ENCODE results near the gene NUDT13.
"Not testable (repeated sequence)": the region's sequence is repeated elsewhere in the genome, so short reads cannot be mapped to it uniquely, and the experiment has no call there.

NUDT13 gene

GRCh38 chr10:73099141-73099540 is 11.1 kb upstream of the NUDT13 start:
- DNase-seq: no peak

DNA sequence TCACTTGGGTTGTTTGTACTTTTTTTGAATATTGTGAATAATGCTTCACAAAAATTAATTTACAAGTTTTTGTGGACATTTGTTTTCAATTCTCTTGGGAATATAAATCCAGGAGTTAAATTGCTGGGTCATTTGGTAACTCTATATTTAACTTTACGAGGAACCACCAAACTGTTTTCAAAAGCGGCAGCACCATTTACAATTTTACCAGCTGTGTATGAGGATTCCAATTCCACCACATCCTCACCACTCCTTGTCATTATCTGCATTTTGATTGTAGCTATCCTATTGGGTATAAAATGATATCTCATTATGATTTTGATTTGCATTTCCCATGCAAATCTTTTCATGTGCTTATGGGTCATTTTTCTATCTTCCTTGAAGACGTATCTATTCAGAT is 4.0 kb upstream of the NUDT13 start:
- no peak for DNase-seq

GRCh38 chr10:73109248-73109652 is 1.0 kb upstream of the NUDT13 start:
- DNase-seq: not testable (repeated sequence)

DNA sequence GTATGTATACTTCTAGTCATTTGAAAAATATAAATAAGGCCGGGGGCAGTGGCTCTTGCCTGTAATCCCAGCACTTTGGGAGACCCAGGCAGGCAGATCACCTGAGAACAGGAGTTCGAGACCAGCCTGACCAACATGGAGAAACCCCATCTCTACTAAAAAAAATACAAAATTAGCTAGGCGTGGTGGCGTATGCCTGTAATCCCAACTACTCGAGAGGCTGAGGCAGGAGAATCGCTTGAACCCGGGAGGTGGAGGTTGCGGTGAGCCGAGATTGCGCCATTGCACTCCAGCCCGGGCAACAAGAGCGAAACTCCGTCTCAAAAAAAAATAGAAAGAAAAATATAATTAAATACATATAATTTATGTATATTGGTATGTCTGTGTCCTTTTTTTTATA is 1.8 kb downstream of the NUDT13 start:
- DNase-seq: not testable (repeated sequence)

- peak; percentile 38 for DNase-seq
Observed at GRCh38 chr10:73113551-73113950, 3.3 kb downstream of the NUDT13 start.

DNA sequence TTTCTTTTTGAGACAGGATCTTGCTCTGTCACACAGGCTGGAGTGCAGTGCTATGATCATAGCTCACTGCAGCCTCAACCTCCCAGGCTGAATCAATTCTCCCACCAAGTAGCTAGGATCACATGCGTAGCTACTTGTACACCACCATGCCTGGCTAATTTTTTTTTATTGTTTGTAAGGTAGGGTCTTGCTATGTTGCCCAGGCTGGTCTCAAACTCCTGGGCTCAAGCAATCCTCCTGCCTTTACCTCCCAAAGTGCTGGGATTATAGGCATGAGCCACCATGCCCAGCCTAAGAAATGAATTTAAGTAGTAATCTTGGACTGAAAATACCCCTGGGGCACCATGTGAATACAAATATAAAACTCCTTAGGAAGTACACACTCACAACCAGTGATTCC is 5.8 kb downstream of the NUDT13 start:
- no peak for DNase-seq

DNA sequence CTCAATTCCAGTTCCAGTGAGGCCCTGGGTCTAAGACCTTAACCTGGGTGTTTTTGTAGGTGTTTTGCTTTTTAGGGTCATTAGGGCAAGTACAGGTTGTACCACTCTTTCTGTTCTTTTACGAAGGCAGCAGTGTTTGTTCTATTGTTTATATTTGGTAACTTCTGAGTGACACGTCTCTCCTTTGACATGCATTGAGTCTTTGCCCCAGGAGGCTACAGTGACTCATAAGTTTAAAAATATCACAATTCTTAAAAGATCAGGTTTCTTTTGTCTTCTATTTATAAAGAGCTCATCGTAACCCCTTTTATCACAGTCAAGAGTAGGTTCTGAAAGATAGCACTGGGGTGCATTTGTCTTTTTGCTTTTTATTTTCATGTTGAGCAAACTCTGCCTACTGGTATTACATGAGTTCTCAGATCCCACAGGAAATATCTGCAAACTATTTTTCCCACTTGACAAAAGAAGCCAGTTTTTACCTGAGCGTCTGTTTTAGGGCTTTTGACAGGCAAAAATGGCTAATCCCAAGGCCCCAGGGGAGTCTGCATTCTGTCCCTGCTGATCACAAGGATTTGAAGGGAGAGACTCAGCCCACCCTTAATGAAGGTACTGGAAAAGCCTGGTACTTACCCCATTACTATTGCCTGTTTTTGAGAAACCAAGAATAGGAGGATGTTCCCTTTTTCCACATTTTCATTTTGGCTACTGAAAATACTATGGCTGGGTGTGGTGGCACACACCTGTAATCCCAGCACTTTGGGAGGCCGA is 7.9 kb downstream of the NUDT13 start:
- DNase-seq: peak; percentile 45

- DNase-seq: no peak
Observed at GRCh38 chr10:73119457-73119856, 9.2 kb downstream of the NUDT13 start.

DNA sequence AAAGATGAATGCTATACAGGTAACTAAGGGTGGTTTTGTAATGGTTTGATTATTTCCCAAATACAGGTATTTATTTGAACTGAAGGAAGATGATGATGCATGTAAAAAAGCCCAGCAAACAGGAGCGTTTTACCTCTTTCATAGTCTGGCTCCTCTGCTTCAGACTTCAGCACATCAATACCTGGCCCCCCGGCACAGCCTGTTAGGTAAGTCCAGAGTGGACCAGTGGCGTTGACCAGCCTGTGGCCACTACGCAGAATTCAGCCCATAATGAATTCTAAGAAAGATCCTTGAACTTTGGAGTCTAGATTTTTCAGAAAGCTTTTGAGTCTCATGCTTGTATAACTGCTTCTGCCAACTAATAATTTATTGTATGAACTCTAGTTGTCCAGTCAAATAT is 9.7 kb downstream of the NUDT13 start:
- DNase-seq: no peak

DNA sequence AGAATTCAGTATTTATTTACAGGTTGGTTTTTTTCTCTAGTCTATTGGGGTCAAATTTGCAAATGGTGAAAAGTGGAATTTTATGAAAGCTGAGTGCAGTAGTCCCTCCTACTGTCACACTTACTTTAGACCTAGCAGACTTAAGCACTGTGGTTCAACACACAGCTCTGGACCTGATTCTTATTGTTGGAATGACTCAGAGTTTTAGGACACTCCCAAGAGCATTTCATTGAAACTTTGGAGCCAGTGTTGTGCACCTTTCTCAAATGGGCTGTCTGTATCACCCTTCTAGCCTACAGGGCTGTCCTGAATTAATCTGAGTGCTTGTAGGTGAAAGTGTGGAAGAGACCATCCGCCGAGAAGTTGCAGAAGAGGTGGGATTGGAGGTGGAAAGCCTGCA is 16.1 kb downstream of the NUDT13 start:
- no peak for DNase-seq

DNA sequence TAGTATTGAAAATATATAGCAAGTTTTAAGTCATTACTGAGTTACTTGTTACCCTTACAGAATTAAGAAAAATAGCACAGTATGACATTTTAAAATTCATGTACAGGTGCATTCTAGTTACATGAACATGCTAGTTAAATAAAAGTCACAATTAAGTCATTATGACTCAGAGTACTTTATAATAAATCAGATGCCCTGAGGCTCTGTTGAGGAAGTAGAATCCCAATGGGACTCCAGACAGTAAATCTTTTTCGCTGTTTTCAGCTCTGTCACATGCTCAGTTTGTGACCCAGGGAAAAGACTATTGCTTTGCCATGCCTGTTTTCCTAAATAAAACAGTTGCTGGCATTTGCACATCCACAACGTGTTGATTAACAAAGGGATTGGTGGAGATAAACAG is 21.0 kb downstream of the NUDT13 start:
- no peak for DNase-seq

DNA sequence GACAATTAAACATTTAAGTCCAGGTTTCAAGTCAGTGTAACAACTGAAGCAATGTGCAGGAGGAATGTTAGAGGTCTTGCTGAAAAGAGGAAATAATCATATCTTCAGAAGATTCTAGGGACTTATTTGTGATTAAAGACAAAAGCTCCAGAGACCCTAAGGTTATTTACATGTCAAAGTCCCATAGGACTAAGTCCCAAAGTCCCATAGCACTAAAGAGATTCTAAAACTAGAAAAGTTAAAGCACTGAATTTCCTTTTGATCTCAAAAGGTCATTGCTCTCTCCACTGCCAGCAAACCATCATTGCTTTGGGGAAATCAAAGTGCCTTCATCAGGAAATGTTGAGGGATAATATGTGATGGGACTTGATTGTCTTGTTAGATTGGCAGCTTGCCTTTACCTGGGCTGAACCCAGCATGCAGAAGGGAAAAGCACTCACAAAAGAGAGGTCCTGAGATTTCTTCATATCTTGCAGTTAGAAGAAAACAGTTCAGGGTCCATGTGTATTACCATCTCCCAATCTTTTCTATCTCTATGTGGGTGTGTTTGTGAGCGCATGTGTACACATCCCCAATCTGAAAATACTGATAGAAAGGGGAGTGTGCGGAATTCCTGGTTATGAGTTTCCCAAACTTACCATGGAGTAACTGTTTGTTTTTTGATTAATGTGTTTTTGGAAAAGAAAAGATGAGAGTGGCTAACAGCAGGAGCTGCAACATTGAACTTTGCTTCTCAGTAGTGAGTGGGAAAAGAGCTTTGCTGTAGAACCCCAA is 21.8 kb downstream of the NUDT13 start:
- DNase-seq: no peak

GRCh38 chr10:73134727-73135126 is 24.5 kb downstream of the NUDT13 start:
- no peak for DNase-seq

- DNase-seq: no peak
Observed at GRCh38 chr10:73136627-73137026, 26.4 kb downstream of the NUDT13 start.

DNA sequence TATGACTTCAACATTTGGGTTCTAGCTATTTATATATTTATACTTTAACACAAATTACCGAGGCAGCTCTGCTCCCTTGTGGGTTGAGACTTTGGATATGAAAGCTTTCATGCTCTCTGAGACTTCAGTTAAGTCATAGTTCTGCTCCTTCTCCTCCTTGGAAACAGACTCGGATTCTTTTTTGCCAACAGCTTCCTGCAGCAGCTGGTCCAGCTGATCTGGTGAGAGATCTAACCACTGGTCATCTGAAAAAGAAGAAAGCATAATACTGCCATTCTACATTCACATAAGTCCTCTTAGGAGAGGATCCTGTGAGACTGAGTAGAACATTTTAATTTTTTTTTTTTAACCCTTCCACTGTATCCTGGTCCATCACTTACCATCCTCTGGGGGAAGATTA is 29.0 kb downstream of the NUDT13 start:
- DNase-seq: no peak

- no peak for DNase-seq
Observed at GRCh38 chr10:73141603-73142002, 31.3 kb downstream of the NUDT13 start.

- not testable (repeated sequence) for DNase-seq
Observed at GRCh38 chr10:73150633-73151413, 40.6 kb downstream of the NUDT13 start.

DNA sequence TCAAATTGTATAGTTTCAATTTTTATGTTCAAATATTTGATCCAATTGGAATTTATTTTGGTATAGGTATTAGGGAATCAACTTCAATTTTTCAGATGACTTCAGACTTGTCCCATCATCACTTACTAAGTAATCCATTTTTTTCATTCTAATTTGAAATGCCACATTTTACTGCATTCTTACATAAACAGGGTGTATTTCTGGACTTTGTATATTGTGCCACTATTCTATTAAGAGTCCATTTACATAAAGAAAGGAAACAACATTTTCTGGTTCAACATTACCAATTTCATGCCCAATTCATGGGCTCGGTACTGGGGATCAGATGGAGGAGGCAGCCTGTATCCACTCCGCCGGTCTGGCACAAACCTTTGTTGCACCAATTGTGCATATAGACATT is 41.8 kb downstream of the NUDT13 start:
- no peak for DNase-seq

- no peak for DNase-seq
Observed at GRCh38 chr10:73156054-73156453, 45.8 kb downstream of the NUDT13 start.

- peak; percentile 51 for DNase-seq
Observed at GRCh38 chr10:73159038-73159648, 48.9 kb downstream of the NUDT13 start.

DNA sequence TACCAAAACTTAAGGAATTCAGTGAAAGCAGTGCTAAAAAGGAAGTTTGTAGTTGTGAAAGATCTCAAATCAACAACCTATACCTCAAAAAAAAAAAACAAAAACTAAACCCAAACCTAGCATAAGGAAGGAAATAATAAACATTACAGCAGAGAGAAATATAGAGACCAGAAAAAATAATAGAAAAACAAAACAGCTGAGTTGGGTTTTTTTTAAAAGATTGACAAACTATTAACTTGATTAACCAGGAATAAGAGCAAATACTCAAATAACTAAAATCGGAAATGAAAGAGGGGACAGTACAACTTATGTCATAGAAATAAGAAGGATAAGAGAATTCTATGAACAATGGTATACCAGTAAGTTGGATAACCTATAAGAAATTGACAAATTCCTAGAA is 50.8 kb downstream of the NUDT13 start:
- DNase-seq: no peak

DNA sequence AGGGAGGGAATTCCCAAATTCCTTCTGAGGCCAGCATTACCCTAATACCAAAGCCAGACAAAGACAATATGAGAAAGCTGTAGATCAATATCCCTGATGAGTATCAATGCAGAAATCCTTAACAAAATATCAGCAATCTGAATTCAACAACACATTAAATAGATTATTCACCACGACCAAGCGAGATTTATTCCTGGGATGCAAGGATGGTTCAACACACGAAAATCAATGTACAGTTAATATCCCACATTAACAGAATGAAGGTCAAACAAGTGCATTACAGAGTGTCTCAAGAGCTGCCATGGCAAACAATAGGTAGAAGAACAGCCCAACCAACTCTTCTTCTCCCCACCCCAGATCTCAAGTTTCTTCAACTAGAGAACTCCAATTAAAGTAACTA is 51.4 kb downstream of the NUDT13 start:
- no peak for DNase-seq

DNA sequence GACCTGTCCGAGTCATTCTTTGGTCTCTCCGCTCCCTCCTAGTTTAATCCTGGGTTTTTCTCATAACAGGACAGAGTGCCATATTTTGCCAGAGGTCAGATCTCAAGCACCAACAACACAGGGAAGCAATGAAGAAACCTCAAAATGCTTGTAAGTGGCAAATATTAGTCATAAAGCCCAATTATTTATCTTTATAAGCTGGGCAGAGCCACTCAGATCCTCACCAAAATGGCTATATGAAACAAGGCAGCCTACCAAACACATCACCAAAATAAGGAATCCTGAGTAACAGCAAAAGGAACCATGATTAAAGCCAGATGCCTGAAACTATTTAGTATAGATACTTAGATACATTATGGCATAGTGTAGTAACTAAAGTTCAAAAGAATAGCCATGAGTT is 52.8 kb downstream of the NUDT13 start:
- DNase-seq: peak; percentile 33
